KMS-11 (cell line): ENCODE data around the gene DMD.

Experiments
- H2AFZ ChIP-seq: fragments of 200-600 bp; sonication (generic); 2 replicates; pipeline ENCODE4 v1.6.1; 2016; ENCODE audit warnings: antibody characterized with exemption, mixed run types, low read depth
- H3K27ac ChIP-seq: fragments of 200-600 bp; sonication (generic); 2 replicates; pipeline ENCODE4 v1.6.1; 2016; ENCODE audit warnings: mild to moderate bottlenecking, mixed run types
- H3K27me3 ChIP-seq: fragments of 200-600 bp; sonication (generic); 2 replicates; pipeline ENCODE4 v1.6.1; 2017; ENCODE audit warnings: mild to moderate bottlenecking, low read depth, mixed run types, moderate library complexity; ENCODE audit not compliant: insufficient read depth
- H3K36me3 ChIP-seq: fragments of 200-600 bp; sonication (generic); 2 replicates; pipeline ENCODE4 v1.6.1; 2017; ENCODE audit warnings: mild to moderate bottlenecking, mixed run types; ENCODE audit not compliant: insufficient read depth
- H3K4me1 ChIP-seq: fragments of 200-600 bp; sonication (generic); 2 replicates; pipeline ENCODE4 v1.6.1; 2016; ENCODE audit warnings: mild to moderate bottlenecking, low read depth, mixed run types; ENCODE audit not compliant: poor library complexity, severe bottlenecking
- H3K4me2 ChIP-seq: fragments of 200-600 bp; sonication (generic); 2 replicates; pipeline ENCODE4 v1.7.0; 2016; ENCODE audit warnings: mild to moderate bottlenecking, mixed run types
- H3K4me3 ChIP-seq: fragments of 200-600 bp; sonication (generic); IDR thresholded peaks from 2 replicates; pipeline ENCODE4 v1.6.1; 2017; ENCODE audit warnings: low read depth, low read length, mixed read lengths; ENCODE audit not compliant: insufficient read depth
- H3K79me2 ChIP-seq: fragments of 200-600 bp; sonication (generic); 2 replicates; pipeline ENCODE4 v1.6.1; 2016; ENCODE audit warnings: low read depth, mixed run types; ENCODE audit not compliant: insufficient read depth
- H3K9ac ChIP-seq: fragments of 200-600 bp; sonication (generic); 2 replicates; pipeline ENCODE4 v1.6.1; 2016; ENCODE audit warnings: mild to moderate bottlenecking, mixed run types
- H4K20me1 ChIP-seq: fragments of 200-600 bp; sonication (generic); 2 replicates; pipeline ENCODE4 v1.6.1; 2016; ENCODE audit warnings: mild to moderate bottlenecking, mixed run types; ENCODE audit not compliant: insufficient read depth
- TF ChIP-seq, protein P1 (sequence below): fragments of 200-600 bp; sonication (generic); conservative IDR thresholded peaks from 2 replicates; pipeline ENCODE4 v1.6.1; 2017; ENCODE audit warnings: low read depth, mild to moderate bottlenecking, antibody characterized with exemption, low read length, moderate library complexity, mixed read lengths

Gene DMD

DNA sequence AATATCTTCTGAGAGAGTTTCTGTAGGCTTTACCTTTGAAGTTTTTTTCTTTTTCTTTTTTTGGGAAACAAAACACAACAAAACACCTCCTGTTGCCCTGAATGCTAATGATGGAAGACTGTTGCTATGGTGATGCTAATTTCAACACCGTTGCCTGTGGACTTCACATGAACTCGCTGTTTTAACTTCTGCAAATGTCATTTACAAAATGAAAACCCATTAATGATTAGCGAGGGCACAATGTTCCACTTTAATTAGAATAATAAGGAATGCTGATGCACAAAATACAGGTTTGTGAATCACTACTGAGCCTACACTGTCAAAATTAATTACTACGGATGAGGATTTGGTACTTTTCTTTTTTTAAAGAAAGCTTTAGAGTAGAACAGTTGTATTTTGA is 1912.4 kb downstream of the DMD start:
- H3K27me3 ChIP-seq = no peaks in the 10 kb centered on the region
- TF ChIP-seq, protein P1, sequence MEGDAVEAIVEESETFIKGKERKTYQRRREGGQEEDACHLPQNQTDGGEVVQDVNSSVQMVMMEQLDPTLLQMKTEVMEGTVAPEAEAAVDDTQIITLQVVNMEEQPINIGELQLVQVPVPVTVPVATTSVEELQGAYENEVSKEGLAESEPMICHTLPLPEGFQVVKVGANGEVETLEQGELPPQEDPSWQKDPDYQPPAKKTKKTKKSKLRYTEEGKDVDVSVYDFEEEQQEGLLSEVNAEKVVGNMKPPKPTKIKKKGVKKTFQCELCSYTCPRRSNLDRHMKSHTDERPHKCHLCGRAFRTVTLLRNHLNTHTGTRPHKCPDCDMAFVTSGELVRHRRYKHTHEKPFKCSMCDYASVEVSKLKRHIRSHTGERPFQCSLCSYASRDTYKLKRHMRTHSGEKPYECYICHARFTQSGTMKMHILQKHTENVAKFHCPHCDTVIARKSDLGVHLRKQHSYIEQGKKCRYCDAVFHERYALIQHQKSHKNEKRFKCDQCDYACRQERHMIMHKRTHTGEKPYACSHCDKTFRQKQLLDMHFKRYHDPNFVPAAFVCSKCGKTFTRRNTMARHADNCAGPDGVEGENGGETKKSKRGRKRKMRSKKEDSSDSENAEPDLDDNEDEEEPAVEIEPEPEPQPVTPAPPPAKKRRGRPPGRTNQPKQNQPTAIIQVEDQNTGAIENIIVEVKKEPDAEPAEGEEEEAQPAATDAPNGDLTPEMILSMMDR = no peak
- no peaks in the 10 kb centered on the region for H3K79me2 ChIP-seq

DNA sequence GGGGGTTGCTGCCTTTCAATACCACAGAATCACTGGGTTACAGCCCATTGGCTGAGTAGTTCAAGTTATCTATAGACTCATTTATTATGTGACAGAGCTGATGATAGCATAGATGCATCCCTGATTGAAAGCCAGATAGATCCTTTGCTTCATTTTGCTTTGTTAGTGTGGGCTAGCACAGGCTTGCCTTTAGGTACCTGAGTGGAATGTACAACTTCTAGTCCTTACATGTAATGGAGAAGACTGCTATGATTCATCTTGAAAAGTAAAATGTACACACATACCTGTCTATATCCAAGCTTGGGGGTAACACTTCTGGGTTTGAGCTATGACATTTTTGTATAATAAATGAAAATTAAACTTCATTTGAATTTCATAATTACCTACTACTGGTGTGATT is 1913.5 kb downstream of the DMD start:
- Histone ChIP-seq H3K4me1 (no peaks in the 10 kb centered on the region), H3K9ac (no peak overlapping the region), H3K4me3 (no peak overlapping the region), H3K79me2 (no peaks in the 10 kb centered on the region), H3K4me2 (no peak overlapping the region), H4K20me1 (no peaks in the 10 kb centered on the region), H3K27ac (no peak overlapping the region), H2AFZ (no peak overlapping the region), H3K27me3 (no peaks in the 10 kb centered on the region), H3K36me3 (no peaks in the 10 kb centered on the region)
- TF ChIP-seq, protein P1 = no peak

More for the DNA sequence above, 1912.4 kb downstream of the DMD start:
- H2AFZ ChIP-seq = no peak overlapping the region
- H4K20me1 ChIP-seq = no peaks in the 10 kb centered on the region
- no peak overlapping the region for H3K4me2 ChIP-seq
- no peak overlapping the region for H3K27ac ChIP-seq
- no peaks in the 10 kb centered on the region for H3K36me3 ChIP-seq
- H3K4me1 ChIP-seq = no peaks in the 10 kb centered on the region
- H3K4me3 ChIP-seq = no peak overlapping the region
- no peak overlapping the region for H3K9ac ChIP-seq

DNA sequence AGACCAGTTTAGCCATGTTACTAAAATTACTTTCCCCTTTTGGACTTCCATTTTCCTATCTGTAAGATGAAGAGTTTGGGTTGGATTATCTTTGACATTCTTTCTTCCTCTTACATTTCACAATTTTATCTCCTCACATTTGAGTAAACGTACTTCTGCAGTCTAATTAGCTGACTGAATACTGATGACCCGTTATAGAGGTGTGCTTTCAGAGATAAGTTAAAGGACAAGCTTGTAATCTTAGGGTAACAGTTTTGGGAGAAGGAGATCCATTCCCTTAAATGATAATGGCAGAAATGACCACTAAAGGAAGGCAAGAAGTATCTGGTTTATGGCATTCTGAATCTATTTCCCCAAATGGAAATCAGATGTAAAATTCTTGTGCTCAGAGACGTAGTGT is 1916.9 kb downstream of the DMD start:
- Histone ChIP-seq H3K79me2 (no peaks in the 10 kb centered on the region), H3K27me3 (no peaks in the 10 kb centered on the region), H3K4me2 (no peak overlapping the region), H4K20me1 (no peaks in the 10 kb centered on the region), H3K27ac (no peak overlapping the region), H3K4me1 (no peaks in the 10 kb centered on the region), H2AFZ (no peak overlapping the region), H3K4me3 (no peak overlapping the region), H3K36me3 (no peaks in the 10 kb centered on the region), H3K9ac (no peak overlapping the region)
- TF ChIP-seq, protein P1 = no peak

DNA sequence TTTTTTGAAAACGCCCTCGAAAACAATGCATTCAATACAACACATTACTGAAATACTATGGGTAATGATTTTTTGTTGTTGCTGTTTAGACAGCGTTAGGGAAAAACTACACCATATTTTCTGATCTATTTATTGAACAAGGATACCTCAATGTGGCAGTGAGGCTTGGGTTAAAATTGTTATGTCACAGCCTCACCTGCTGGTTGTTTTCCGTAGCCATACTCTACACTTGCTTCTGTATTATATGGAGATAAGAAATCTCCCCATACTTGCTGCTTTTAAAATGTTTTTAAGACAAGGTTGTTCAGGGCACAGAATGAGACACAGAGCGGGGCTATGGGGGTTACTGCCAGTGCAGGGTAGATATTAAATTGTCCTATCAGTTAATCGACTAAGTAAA is 1917.9 kb downstream of the DMD start:
- Histone ChIP-seq H3K4me2 (no peak overlapping the region), H3K4me1 (no peaks in the 10 kb centered on the region), H3K79me2 (no peaks in the 10 kb centered on the region), H3K9ac (no peak overlapping the region), H3K27me3 (no peaks in the 10 kb centered on the region), H3K36me3 (no peaks in the 10 kb centered on the region), H3K27ac (no peak overlapping the region), H2AFZ (no peak overlapping the region), H3K4me3 (no peak overlapping the region), H4K20me1 (no peaks in the 10 kb centered on the region)
- TF ChIP-seq, protein P1 = no peak
